Medulla oblongata (tissue), 1 donor: ENCODE measurements around the gene GPR143.
"Not testable (repeated sequence)": the region's sequence is repeated elsewhere in the genome, so short reads cannot be mapped to it uniquely, and the experiment has no call there.

Experiments
- DNase-seq: peaks from one replicate; pipeline ENCODE4 v3.0.0-alpha.2; 2015; ENCODE audit errors: extremely low spot score

Gene GPR143

GRCh38 chrX:9765737-9766097 is at the start of gene GPR143:
GPR143 (minus strand) TSS chrX:9765847; CDS start chrX:9765817, 30 bp downstream.
- DNase-seq: peak; percentile 6

DNA sequence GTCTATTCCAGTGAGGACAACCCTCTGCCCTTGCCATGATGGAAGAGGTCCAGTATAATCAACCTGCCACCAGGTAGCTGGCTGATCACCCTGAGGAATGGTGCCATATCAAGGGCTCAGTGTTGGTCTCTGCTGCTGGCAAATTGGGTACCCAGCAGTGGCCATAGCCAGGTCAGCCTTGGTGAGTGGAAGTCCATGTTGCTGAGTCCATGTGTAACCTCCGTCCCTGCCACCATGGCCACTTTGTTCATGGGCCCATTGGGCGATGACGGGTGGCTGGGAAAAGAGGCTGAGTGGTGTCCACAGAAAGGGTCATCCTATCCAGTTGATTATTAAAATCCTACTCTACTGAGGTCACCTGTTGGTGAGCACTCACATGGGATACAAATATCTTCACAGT is 45.4 kb upstream of the GPR143 start:
- not testable (repeated sequence) for DNase-seq

DNA sequence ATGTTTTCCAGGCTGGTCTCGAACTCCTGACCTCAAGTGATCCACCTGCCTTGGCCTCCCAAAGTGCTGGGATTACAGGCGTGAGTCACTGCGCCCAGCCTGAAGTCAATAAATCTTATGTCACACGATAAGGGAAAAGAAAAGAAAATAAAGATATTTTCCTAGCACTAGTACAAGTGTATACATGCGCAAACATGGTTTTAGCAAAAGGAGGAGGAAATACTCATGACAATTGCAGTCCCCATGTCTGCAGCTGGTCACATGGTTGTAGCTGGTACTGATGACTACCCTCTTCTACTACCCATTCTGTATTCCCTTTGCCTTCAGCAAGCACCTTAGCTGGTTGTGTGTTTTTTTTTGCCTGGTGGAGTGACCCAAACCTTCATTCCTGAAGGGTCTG is 44.2 kb upstream of the GPR143 start:
- not testable (repeated sequence) for DNase-seq

- no peak for DNase-seq
Observed at GRCh38 chrX:9807355-9808182, 41.9 kb upstream of the GPR143 start.

DNA sequence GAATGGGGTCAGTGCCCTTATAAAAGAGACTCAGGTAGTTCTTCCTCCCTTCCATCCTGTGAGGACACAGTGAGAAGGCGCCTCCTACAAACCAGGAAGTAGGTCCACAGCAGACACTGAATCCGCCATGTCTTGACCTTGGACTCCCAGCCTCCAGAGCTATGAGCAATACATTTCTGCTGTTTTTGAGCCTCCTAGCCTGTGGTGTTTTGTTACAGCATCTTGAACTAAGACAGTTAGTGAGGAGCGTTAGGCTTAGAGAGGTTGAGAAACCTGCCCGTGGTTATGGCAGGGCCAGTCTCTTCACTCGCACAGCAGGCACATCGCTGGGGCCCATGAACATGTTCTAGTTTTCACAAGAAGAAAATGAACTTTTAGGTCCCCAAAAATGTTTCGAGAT is 40.3 kb upstream of the GPR143 start:
- no peak for DNase-seq

GRCh38 chrX:9804444-9804843 is 38.8 kb upstream of the GPR143 start:
- no peak for DNase-seq

DNA sequence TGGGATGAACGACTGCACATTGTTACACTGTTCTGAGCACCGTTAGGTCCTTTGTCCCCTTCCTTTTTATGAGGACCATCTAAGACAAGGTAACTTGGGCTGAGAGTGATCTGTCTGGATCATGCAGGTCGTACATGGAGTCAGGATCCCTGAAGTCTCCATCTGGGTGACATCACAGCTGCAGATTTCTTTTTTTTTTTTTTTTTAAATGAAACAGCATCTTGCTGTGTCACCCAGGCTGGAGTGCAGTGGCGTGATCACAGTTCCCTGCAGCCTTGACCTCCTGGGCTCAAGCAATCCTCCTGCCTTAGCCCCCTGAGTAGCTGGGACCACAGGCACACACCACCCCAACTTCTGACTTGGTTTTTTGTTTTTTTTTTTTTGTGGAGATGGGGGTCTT is 37.1 kb upstream of the GPR143 start:
- no peak for DNase-seq

DNA sequence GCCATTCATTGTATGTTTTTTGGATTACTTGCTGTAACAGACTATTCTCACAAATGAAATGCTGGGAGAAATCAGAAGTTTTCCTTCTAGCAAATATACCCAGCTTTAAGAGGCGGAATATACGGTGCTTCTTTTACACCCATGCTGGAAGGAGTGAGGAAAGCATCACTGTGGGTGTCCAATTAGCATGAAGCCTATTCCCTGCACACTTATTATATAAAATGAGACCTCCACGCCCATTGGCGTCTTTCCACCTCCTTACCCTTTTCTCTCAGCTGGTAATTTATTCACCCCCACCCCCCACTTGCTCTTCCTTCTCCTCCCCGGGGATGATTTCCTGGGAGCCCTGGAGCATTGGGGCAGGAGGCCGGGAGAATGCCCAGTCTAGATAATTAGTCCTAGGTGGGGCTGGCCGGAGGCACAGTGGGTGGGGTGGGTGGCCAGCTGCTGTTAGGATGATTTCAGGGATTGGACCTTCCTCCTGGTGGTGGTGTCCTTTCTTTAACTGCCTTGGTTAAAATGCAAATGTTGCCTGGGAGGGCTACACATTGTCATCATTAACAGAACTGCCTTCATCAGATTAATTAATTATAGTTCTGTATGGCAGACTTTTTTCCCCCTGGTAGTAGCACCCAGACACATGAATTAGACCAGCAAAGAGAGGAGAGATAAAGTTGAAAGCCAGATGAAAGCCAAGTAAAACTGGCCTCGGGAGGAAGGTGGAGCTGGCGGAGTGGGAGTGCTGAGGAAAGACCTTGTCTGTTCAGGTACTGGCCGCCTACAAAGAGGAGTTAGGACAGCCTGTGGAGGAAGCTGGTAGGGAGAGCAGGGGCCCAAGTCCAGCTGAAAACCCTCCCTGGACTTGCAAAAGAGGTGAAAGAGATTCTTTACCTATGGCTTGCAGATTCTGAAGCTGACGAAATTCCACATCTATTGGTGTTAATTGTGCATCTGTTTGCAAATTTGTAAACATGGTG is 32.0 kb upstream of the GPR143 start:
- DNase-seq: no peak

DNA sequence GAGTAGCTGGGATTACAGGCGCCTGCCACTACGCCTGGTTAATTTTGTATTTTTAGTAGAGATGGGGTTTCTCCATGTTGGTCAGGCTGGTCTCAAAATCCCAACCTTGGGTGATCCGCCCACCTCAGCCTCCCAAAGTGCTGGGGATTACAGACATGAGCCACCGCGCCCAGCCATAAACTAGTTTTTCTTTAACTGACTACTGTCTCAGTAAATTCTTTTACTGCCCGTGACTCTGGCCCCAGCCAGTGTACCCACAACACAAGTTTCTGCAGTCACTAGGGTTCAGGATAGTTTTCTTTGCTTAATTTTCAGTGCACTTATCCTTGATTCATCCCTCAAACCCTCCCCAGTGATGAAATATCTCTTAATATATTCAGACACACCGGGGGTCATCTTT is 28.8 kb upstream of the GPR143 start:
- DNase-seq: no peak

GRCh38 chrX:9790866-9791265 is 25.2 kb upstream of the GPR143 start:
- DNase-seq: no peak

DNA sequence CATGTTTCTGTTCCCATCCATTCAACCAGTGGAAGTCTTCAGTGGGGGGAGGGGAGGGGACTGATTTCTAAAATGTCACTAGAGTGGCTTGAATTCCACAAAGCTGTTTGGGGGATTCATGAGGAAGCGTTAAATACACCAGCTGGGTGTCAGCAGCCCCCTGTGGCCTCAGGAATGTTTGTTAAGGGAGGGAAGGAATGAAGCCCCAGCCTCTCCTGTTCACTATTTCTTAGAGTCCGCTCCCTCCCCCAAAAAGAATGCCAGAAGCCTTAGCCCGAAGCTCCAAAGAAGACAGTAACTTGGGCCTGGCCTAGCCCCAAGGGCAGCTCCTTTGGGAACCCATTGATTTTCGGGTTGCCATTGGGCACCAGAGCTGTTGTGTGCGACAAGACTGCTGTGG is 23.9 kb upstream of the GPR143 start:
- DNase-seq: no peak

DNA sequence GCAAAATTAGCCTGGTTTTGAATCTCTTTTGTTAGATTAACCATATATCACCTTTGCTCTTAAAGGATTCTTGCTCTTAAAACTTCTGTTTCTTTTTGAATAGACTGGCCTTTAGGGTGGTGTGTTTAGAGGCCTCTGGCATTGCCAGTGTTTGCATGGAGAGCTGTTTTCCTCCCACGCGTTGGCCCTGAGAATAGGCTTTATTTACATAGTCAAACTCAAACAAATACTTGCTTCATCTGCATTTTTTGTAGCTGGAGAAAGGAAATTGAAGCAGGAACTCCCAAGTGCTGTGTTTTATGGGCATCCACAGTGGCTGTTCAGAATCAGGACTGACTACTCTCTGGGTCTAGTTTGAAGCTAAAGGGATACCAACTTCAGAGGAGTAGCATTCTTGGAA is 23.3 kb upstream of the GPR143 start:
- DNase-seq: no peak

DNA sequence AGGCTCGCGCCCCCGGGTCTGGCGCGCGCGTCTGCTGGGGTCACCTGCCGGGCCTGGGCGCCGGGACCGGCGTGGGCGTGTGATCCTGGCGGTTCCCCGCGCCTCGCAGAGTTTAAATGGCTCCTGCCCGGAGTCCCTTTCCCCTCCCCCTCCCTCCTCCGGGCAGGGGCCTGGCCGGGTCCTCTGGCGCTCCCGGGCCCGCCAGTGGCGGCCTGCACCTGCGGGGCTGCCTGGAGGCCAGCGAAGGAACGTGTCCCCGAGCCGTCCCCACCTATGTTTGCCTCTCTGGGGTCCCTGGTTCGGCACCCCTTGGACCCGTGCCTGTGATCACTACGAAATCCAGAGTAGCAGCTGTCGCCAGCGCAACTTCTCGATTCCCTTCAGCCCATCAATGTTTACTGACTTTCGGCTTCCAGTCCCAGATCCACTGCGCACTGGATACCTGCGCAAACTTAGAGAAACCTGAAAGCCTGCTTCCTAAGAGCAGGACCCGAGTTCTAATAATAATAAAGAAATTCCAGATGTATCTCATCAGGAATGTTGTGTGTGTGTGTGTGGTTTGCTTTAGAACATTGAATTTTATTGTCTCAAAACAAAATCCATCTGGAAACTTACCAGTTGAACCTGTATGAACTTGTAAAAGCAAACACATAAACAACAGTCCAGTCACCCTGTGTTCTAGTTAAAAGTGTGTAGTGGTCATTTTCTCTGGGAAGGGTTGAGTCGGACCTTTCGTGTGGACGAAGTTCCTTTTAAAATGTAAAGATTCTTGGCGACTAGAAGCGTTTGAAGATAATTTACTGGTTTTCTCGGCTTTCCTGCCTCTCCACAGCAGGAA is 21.4 kb upstream of the GPR143 start:
- no peak for DNase-seq

GRCh38 chrX:9785944-9786797 is 20.5 kb upstream of the GPR143 start, which contains the start of gene SHROOM2:
SHROOM2 (plus strand) TSS chrX:9786429; CDS start chrX:9786546, 117 bp downstream.
- DNase-seq: no peak

DNA sequence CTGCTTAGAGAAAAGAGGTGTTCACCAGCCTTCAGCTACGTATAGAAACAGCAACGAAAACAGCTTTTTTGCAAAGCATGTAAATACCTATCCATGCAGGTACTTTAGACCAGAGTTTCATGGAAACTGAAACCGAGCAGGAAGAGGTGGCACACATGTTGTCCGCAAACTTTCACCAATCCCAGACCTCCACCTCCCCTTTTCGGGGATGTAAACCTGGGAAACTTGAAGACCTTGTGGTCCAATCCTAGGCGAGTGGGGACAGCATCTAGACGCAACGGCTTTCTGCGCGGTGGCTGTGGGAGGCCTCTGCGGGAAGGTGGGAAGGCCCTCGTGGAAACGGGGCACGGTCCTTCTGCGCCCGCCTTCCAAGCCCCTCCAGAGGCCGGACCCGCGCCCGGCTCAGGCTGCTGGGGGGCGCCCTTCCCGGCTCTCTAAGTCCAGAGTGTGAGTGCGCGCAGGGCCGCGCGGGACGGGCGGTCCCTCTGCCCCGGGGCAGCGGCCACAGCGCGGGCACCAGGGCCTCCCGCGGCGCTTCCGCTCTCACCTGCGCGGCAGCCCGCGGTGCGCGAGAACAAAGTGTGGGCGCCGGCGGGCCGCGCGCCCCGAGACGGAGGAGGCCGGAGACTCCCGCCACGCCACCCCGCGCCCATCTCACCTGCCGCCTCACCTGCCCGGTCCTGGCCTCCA is 19.8 kb upstream of the GPR143 start:
- DNase-seq: no peak

DNA sequence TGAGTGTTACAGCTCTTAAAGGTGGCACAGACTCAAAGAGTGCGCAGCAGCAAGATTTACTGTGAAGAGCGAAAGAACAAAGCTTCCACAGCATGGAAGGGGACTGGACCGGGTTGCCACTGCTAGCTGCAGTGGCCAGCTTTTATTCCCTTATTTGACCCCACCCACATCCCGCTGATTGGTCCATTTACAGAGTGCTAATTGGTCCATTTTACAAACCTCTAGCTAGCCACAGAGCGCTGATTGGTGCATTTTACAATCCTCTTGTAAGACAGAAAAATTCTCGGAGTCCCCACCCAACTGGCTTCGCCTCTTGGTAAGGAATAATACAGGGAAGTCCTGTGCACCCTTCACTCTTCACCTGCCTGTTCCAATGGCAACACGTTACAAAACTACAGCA is 18.7 kb upstream of the GPR143 start:
- DNase-seq: no peak

DNA sequence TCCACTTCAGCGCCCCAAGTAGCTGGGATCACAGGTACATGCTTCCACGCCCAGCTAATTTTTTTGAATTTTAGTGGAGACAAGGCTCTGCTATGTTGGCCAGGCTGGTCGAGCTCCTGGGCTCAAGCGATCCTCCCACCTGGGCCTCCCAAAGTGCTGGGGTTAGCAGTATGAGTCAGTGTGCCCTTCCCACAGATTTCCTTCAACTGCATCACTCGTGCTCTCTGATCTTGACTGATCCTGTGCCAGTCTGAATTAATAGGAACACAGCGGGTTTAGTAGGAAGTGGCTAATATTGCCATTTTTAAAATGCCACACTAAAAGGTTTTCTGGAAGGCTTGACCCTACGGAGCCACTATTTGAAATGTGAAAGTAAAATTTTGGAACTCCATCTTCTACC is 16.3 kb upstream of the GPR143 start:
- no peak for DNase-seq

GRCh38 chrX:9775930-9776329 is 10.3 kb upstream of the GPR143 start:
- no peak for DNase-seq

DNA sequence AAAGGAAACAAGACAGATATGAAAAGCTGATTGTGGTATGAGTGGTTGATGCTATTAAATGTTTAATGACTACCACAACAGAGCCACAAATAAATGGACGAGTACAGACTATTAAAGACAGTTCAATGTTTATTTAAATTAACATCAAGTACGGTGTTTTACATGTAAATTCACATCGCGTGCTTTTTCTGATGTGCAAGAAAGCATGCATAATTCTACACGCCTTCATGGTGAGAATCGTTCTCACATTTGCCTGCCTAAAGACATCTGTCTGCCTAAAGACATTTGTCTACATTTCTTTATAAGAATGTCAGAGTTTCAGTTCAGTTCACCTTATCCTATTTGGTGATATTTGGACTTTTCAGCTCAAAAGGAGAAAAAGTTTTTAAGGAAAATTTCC is 7.3 kb upstream of the GPR143 start:
- DNase-seq: no peak

DNA sequence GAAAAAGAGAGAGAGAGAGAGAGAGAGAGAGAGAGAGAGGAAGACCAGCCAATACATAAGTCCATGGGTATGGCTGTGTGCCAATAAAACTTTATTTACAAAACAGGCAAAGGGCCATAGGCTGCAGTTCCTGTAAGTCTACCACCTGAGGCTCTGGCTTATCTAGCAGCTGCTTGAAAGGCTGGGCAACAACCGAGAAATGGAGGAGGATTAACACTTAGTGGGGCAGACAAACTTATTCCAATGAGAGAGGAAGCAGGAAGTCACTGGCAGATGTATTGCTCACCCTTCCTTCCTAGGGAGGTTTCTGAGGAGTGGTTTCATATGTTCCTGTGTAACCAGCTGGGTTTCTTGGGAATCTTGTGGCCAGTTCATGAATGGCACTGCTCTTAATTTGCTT is 4.7 kb upstream of the GPR143 start:
- DNase-seq: no peak
